Inflammatory macrophage treated with lipopolysaccharide for 4 hours (primary cell): Measurements from ENCODE around the gene RELCH.
A peak's percentile ranks its signal among the peaks of the same experiment; 100 is the strongest.

Source experiments
- DNase-seq: peaks from one replicate; pipeline ENCODE4 v3.0.0-alpha.2; 2020

The RELCH gene

GRCh38 chr18:62324181-62324828 lies 137.2 kb downstream of the RELCH start:
- DNase-seq, result peak; percentile 32

DNA sequence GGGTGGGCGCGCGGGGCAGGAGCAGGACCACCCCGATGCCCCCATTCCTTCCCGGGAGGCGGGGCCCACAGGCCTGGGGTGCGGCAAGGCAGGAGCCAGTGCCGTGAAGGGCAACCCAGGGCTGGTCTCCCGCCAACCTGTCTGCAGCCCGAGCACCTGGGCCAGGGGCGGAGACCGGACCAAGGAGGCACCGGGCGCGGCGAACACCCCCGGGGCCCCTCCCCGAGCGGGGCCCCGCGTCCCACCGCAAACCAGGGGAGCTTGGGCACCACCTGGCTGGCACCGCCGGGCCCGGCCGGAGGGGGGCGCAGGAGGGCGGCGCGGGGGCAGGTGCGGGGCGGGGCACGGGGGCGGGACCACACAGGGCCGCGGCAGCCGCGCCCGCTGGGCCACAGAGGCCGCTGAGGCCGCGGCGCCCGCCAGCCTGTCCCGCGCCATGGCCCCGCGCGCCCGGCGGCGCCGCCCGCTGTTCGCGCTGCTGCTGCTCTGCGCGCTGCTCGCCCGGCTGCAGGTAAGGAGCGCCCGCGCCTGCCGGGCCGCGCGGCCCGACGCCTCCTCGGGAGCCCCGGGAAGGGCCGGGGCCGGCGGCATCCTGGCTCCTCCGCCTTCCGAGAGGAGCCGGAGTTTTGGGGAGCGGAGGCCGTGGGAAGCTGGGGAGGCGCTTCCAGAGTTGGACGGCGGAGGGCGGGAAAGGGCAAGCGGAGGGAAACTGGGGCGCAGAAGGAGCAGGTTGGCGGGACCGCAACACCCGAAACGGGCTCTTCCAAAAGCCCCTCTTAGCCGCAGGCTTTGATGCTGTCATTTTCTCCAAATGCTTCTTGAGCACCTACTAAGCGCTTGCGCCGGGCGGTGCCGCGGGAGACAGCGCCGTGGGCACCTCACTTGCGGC lies 138.1 kb downstream of the RELCH start, which contains the start of gene TNFRSF11A:
Gene TNFRSF11A (plus strand): TSS at position 394 of the 889 bp plus-strand sequence. CDS start 43 bp downstream, at position 437.
- peak; percentile 45 for DNase-seq

GRCh38 chr18:62325806-62326645 lies 139.0 kb downstream of the RELCH start:
- peak; percentile 33 for DNase-seq

DNA sequence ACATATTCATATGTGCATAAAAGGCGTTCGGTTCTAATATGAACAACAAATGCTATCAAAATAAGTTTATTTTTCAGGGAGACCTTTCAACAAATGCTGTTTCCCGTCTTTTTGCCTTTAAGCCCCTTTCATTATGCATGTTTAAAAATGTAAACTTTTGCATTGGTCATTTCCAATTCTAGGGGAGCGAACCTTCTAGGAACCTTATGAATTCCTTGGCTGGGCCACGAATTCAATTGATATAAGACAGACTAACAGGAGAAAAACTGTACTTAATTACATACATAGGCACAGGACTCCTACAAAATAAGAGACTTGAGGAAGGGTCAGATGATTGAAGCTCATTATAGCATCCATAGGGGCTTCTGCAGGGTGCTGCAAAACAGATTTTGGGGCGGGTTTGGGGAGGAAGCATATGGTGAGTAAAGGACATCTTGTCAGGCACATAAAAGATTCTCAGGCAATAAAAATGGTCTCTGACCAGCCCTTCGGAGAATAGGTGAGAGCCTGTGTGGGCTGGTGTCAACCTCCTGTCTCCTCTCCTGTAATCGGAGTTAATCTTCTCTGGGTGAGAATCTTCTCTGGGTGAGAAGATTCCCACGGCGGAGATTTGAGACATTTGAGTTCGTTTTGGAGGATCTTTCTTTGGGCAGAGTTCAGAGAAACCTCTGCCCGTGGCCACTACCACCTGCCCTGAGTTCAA lies 139.7 kb downstream of the RELCH start:
- DNase-seq, result no peak

DNA sequence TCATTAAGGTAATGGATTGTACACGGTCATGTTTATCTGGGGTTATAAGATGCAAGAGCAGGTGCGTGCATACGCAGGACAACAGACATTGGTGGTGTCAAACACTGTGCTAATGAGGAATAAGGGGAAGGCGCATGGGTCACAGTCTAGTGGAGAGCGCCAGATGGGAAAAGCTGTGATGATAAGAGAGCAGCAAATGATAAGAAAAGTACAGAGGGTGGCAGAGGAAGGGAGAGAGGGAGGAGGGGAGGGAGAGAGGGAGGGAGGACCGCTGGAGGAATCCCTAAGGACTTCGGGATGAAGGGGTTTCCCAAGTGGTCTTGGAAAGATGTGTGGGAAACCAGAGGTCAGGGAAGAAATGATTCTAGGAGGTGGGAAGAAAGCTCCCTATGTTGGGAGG lies 140.9 kb downstream of the RELCH start:
- no peak for DNase-seq

DNA sequence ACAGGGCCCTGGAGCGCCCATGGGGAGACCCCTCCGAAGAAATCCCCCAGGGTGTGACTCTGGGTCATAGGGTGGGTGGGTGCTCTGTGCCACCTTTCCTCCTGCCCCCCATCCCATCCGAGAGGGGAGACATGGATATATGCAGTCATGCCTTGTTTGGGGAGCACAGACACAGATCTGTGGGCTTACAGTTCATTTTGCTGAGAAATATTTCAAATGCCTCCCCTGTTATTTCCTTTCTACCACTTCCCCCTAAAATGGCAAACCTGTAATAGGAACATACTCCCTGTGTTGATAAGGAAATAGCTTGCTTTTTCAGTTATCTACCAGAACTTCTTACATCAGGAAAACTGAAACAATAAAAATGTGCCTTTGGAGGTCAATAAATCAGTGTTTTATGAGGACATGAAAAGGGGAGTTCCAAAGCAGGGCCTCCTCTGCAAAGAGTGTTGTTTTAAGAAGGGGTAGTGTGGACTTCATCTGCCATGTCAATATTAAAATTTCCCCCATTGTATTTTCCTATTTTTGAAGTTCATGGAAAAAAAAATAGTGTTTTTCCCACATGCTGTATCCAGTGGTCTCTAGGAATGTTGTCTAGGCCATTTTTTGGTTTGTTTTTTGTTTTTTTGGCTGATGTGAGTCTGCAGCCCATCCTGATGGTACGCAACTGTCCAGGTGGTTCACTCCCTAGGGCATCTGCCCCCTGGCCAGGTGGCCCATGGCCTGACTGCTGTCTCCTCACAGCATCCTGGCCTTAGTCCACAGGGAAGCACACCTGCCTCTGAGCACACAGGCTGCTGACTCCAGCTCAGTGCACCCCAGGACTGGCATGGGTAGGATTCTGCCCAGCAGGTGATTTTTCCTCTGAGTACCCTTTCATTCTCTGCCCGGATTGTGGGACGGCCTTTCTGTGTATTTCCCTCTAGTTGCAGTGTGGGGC lies 141.8 kb downstream of the RELCH start:
- no peak for DNase-seq

GRCh38 chr18:62329691-62330454 lies 142.8 kb downstream of the RELCH start:
- peak; percentile 60 for DNase-seq

- DNase-seq, result no peak
Observed at GRCh38 chr18:62330650-62331049, 143.6 kb downstream of the RELCH start.

DNA sequence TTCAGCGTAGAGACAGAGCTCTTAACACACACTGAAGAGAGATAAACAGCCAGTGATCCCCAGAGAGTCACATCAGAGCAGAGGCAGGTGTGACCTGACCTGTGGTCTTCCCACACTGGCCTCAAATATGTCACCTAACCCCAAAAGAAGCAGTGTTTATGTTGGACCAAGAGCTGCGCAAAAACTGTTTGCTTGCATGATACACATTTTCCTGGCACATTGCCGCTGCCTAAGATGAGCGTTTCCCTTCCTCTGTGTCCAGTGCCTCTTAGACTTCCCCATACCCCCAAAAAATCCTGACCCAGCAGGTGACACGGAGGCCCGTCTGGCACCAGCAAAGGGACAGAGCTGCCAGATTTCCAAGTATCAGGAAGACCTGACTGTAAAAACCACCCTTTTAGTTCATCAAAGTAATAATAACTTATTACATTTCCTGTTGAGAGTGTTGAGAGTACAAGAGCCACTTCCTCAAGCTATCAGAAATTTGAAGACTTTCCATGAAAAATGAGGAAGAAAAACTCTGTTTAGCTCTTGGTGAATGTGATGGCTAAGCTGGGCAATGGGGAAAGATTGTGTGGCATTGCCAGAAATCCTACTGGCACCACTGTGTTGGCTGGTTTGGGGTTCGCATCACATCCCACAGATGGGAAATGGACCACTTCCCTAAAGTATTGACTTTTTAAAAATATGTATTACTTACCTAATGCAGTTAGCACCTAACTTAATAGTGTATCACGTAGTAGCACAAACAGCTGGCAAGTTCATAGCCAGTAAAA lies 144.7 kb downstream of the RELCH start:
- DNase-seq, result peak; percentile 77

GRCh38 chr18:62332431-62332830 lies 145.4 kb downstream of the RELCH start:
- DNase-seq, result peak; percentile 78

DNA sequence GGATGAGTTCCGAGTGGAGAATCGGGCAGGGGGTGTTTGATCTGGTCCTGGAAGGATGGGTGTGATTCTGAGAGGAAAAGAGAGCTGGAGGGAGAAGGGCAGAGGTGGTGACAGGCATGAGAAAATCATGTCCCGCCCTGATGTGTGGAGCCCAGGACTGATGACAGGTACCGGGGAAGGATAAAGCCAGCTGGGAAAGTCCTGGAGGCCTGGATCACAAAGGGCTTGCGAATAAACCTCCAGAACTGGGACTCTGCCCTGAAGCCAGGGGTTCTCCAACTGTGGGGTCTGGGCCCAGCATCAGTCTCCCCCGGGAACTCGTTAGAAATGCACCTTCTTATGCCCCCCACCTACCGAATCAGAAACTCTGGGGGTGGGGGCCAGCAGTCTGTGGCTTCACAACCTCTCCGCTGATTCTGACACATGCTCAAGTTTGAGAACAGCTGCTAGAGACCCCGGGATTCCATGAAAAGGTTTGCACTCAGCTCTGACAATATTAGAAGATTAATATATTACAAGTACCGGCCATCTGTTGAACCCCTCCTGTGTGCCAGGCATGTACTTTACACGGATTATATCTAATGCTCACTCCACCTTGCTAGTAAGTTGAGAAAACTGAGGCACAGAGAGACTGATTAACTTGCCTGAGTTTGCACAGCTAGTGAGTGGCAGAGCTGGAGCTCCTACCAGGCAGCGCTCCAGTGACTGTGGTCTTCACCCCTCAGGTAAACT lies 146.1 kb downstream of the RELCH start:
- no peak for DNase-seq

DNA sequence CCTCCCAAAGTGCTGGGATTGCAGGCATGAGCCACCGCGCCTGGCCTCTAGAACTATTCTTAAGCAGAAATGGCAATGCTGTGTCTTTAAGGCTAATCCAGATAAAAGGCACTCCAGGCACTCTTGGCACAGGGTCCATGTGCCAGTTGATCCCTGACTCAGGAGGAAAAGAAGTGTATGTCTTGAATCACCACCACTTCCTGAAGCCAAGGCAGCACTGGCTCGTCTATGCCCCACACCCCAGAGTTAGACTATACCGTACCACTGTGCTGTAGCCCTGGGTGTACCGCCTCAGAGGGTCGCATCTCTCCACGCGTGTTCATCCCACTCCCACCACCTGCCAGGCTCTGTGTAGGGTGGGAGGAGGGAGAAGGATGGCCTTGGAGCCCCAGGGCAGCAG lies 147.1 kb downstream of the RELCH start:
- DNase-seq, result no peak

DNA sequence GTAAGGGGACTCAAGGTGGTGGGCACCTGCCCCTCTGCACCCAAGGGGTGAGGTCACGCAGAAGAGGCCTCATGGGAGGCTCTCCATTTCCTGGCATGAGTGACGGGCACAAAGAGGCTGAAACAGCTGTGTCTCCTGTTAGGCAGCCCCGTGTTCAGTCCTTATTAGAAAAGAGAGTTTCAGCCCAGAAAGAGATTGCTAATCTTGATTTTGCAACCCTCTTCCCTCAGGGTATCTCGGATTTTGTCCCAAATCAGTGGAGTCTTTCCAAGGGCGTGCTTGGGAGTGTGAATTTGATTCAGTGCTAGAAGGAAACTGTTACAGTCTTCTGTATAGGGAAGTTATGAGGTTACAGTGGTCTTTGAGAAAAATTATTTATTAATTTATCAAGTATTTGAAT lies 148.4 kb downstream of the RELCH start:
- DNase-seq, result no peak

DNA sequence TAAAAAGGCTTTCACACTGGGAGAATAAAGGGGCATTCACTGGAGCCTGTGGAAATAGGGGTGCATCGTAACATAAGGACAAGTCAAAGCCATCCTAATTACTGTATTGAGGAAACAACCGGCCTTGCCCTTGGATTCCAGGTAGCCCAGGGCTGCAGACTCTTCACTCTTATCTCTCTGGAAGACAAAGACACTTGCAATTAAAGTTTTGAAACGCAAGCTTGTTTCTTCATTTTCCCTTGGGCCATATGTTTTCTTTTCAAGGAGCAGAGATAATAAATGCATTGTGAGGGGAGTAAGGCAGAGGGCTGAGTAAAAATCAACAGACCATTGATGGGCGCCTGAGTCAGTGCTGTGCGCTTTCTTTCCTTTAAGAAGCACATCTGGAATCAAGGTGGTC lies 149.6 kb downstream of the RELCH start:
- no peak for DNase-seq

DNA sequence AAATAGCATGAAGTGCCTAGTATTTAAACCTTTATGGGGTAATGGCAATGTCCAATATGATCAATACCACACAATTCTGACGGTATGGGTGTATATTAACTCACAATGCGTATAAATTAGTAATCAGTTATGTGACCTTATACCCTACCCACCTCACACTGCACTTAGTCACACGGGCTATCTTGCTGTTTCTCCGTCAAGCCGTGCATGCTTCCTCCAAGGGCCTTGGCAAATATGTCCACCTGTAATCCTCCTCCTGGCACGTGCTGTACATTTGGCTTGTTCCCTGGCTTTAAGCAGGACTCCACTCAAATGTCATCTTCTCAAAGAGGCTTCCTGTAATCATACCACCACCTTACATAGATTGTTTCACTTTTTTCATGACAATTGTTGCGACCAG lies 150.3 kb downstream of the RELCH start:
- no peak for DNase-seq

- DNase-seq, result no peak
Observed at GRCh38 chr18:62338446-62339105, 151.5 kb downstream of the RELCH start.

DNA sequence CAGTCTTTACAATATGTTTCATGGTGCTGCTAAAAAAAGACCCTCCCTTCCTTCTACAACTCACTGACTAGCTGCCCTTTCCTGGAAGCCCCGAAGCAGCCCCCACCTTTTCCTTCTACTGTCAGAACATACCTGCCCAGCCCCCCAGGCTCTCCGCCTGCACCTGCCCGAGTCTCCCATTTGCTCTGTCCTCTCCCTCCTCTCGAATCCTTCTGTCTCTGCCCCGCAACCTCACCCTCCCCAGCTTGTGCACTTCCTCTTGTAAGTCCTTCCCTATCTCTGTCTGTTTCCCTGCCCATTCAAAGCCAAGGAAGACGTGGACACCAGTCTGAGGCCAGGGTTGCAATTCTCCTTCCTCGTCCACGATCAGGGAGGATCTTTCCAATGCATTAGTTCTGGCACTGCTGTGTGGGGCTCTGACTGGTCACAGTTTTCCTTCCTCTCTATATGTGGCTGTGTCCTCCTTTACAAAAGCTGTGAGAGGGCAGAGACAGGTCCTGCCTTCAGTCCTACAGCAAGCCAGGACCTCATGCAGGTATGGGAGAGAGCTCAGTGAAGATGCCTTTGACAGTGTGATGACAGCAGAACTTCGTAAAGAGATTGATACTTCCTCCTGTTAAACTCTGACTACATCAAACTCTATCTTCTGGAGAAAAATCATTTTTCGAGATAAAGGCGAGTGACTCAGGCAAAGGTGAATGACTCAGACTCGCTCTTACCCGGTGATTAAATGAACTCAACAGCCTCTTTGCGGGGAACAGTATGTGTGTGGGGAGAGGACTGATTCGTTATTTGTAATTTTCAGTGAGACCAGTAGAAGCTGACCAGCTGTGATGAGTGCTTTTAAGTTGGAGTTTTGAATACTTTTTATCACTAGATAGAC lies 152.3 kb downstream of the RELCH start:
- peak; percentile 40 for DNase-seq
